WTC11 (cell line): ENCODE data around the gene CNTNAP1. TPM values are rescaled to one million over a fixed set of nuclear protein-coding genes. Genes with fewer than 3 reads are reported as not detected.

Source experiments
- ATAC-seq: fragments of 200-7000 bp; cut with Tn5 transposase; 2 replicates; pipeline ENCODE4 v1.10.0; 2021; ENCODE audit warnings: mild to moderate bottlenecking, moderate library complexity
- CTCF ChIA-PET: fragments of 300-600 bp; sonication (Branson Sonifier 250); formaldehyde crosslinking; loops from one replicate; lab custom pipeline; 2021; ENCODE audit warnings: antibody characterized with exemption; lab: Charles Lee
- POLR2A ChIA-PET: fragments of 350-600 bp; sonication (Branson Sonifier 250); formaldehyde crosslinking; loops from one replicate; lab custom pipeline; 2021; ENCODE audit warnings: antibody characterized with exemption; lab: Charles Lee
- DNase-seq: peaks from one replicate; pipeline ENCODE4 v3.0.0; 2021; ENCODE audit warnings: low spot score
- H3K27ac Mint-ChIP-seq: 2 replicates; pipeline ENCODE4 v1.8.0; 2021; ENCODE audit warnings: mixed read lengths
- H3K27me3 Mint-ChIP-seq: 2 replicates; pipeline ENCODE4 v1.8.0; 2021; ENCODE audit warnings: low read depth, mild to moderate bottlenecking, moderate library complexity, mixed read lengths
- H3K36me3 Mint-ChIP-seq: 2 replicates; pipeline ENCODE4 v1.8.0; 2021; ENCODE audit warnings: mixed read lengths
- H3K4me1 Mint-ChIP-seq: 2 replicates; pipeline ENCODE4 v1.8.0; 2022; ENCODE audit warnings: mixed read lengths
- H3K4me3 Mint-ChIP-seq: 2 replicates; pipeline ENCODE4 v1.8.0; 2021; ENCODE audit warnings: mild to moderate bottlenecking, moderate library complexity, mixed read lengths
- H3K9me3 Mint-ChIP-seq: 2 replicates; pipeline ENCODE4 v1.8.0; 2021; ENCODE audit warnings: mixed read lengths
- CREB1 ChIP-seq: sonication (generic); formaldehyde crosslinking; IDR thresholded peaks from 2 replicates; pipeline ENCODE4 v1.8.0; 2023; ENCODE audit warnings: mild to moderate bottlenecking, missing genetic modification reagents
- CTCF ChIP-seq: fragments of 200-600 bp; IDR thresholded peaks from 2 replicates; pipeline ENCODE4 v1.8.0; 2022; ENCODE audit warnings: antibody characterized with exemption
- ESRRA ChIP-seq: sonication (generic); formaldehyde crosslinking; IDR thresholded peaks from 2 replicates; pipeline ENCODE4 v1.8.1; 2022; ENCODE audit warnings: mild to moderate bottlenecking, missing genetic modification reagents, borderline replicate concordance
- GRHL2 ChIP-seq: fragments of 250-450 bp; sonication (Bioruptor Pico); IDR thresholded peaks from 2 replicates; pipeline ENCODE4 v1.8.0; 2022; ENCODE audit warnings: mild to moderate bottlenecking, moderate library complexity; ENCODE audit not compliant: insufficient replicate concordance, severe bottlenecking
- GTF2I ChIP-seq: fragments of 250-450 bp; sonication (Bioruptor Pico); conservative IDR thresholded peaks from 2 replicates; pipeline ENCODE4 v1.4.0; 2021; ENCODE audit warnings: mild to moderate bottlenecking
- KAT7 ChIP-seq: sonication (generic); formaldehyde crosslinking; IDR thresholded peaks from 2 replicates; pipeline ENCODE4 v1.8.1; 2023; ENCODE audit warnings: missing genetic modification reagents, mild to moderate bottlenecking, borderline replicate concordance
- MLX ChIP-seq: sonication (generic); formaldehyde crosslinking; IDR thresholded peaks from 2 replicates; pipeline ENCODE4 v1.8.1; 2023; ENCODE audit warnings: mild to moderate bottlenecking, missing genetic modification reagents, moderate library complexity
- NFYB ChIP-seq: sonication (generic); formaldehyde crosslinking; conservative IDR thresholded peaks from 2 replicates; pipeline ENCODE4 v1.8.0; 2022; ENCODE audit warnings: low read depth, missing genetic modification reagents
- PRDM15 ChIP-seq: sonication (generic); formaldehyde crosslinking; IDR thresholded peaks from 2 replicates; pipeline ENCODE4 v1.8.0; 2022; ENCODE audit warnings: missing genetic modification reagents
- SMAD4 ChIP-seq: sonication (generic); formaldehyde crosslinking; IDR thresholded peaks from 2 replicates; pipeline ENCODE4 v1.8.0; 2022; ENCODE audit warnings: mild to moderate bottlenecking, missing genetic modification reagents
- TEAD1 ChIP-seq: sonication (generic); formaldehyde crosslinking; IDR thresholded peaks from 2 replicates; pipeline ENCODE4 v1.8.0; 2022; ENCODE audit warnings: mild to moderate bottlenecking, missing genetic modification reagents
- TEAD4 ChIP-seq: sonication (generic); formaldehyde crosslinking; IDR thresholded peaks from 2 replicates; pipeline ENCODE4 v1.8.0; 2022; ENCODE audit warnings: mild to moderate bottlenecking, missing genetic modification reagents
- ZBTB43 ChIP-seq: sonication (generic); formaldehyde crosslinking; IDR thresholded peaks from 2 replicates; pipeline ENCODE4 v1.8.1; 2023; ENCODE audit warnings: mild to moderate bottlenecking, missing genetic modification reagents
- ZNF232 ChIP-seq: sonication (generic); formaldehyde crosslinking; IDR thresholded peaks from 2 replicates; pipeline ENCODE4 v1.8.0; 2022; ENCODE audit warnings: mild to moderate bottlenecking, missing genetic modification reagents
- ZNF317 ChIP-seq: sonication (generic); formaldehyde crosslinking; IDR thresholded peaks from 2 replicates; pipeline ENCODE4 v1.8.1; 2023; ENCODE audit warnings: low read depth, mild to moderate bottlenecking, moderate library complexity, missing genetic modification reagents, borderline replicate concordance
- ZNF396 ChIP-seq: fragments of 250-450 bp; sonication (Bioruptor Pico); IDR thresholded peaks from 2 replicates; pipeline ENCODE4 v1.8.0; 2021; ENCODE audit warnings: mild to moderate bottlenecking, moderate library complexity, borderline replicate concordance
- total RNA-seq: library from RNA; stranded (reverse); gene quantifications from 3 replicates; pipeline ENCODE4 v1.2.3, GENCODE V29; 2021

The CNTNAP1 gene
- total RNA-seq, 1 experiment from 2014 or later, result 12.1 TPM

- Mint-ChIP-seq H3K36me3 (peaks cover 8% of the 10 kb centered on the region), H3K27ac (no peak overlapping the region), H3K27me3 (peaks cover 3% of the 10 kb centered on the region), H3K4me1 (peaks cover 43% of the 10 kb centered on the region), H3K4me3 (no peak overlapping the region), H3K9me3 (no peaks in the 10 kb centered on the region)
- TF ChIP-seq ZNF317 (no peak), NFYB (no peak), GRHL2 (CRISPR knock-in tag) (no peak), ZNF232 (CRISPR knock-in tag) (no peak), TEAD4 (CRISPR knock-in tag) (no peak), SMAD4 (CRISPR knock-in tag) (no peak), KAT7 (CRISPR knock-in tag) (no peak), MLX (CRISPR knock-in tag) (no peak), ESRRA (CRISPR knock-in tag) (no peak), ZNF396 (CRISPR knock-in tag) (no peak), PRDM15 (no peak), TEAD1 (no peak), ZBTB43 (CRISPR knock-in tag) (no peak)
- ATAC-seq (no peak), DNase-seq (no peak)
- ChIA-PET CTCF (interaction anchor here (0.6 to 3.2 kb wide), 28 partner anchors 10 to 151 kb away, joined by 3 to 31 read pairs (median 6); partner anchors contain the start of genes BECN1, CNTNAP1, PSMC3IP and RAMP2), POLR2A (interaction anchor here (0.6 to 1.9 kb wide), 3 partner anchors 64 to 95 kb away, joined by 3 to 6 read pairs (median 3); partner anchors contain the start of genes PSMC3IP, RETREG3 and TUBG1)
Measured at GRCh38 chr17:42673266-42673884, 9.0 kb upstream of the CNTNAP1 start.

GRCh38 chr17:42673885-42674754, 8.2 kb upstream of the CNTNAP1 start:
- DNase-seq (peak; percentile 75), ATAC-seq (peak; percentile 9)
- ChIA-PET CTCF (interaction anchor here (0.6 to 3.2 kb wide), 29 partner anchors 9 to 150 kb away, joined by 3 to 31 read pairs (median 5); partner anchors contain the start of genes BECN1, PSMC3IP, RAMP2 and RETREG3), POLR2A (interaction anchor here (0.6 to 1.9 kb wide), 4 partner anchors 10 to 96 kb away, joined by 3 to 6 read pairs (median 3); partner anchors contain the start of genes PSMC3IP, RETREG3 and TUBG1)
- H3K4me1 Mint-ChIP-seq, result peaks cover 40% of the 10 kb centered on the region
- H3K36me3 Mint-ChIP-seq, result peaks cover 6% of the 10 kb centered on the region
- H3K4me3 Mint-ChIP-seq, result peak overlapping the region; percentile 64
- H3K27me3 Mint-ChIP-seq, result peaks cover 3% of the 10 kb centered on the region
- 0 out of 2 replicates have a peak, but pooled peaks have one; percentile 22 for TF ChIP-seq GTF2I (CRISPR knock-in tag)
- TF ChIP-seq CREB1, result no peak
- peak; percentile 52 for TF ChIP-seq CTCF
- H3K27ac Mint-ChIP-seq, result peak overlapping the region; percentile 63; the same call in 1 of the 2 replicates
- H3K9me3 Mint-ChIP-seq, result no peaks in the 10 kb centered on the region
